ENCODE measurements around the gene LTBP1.

The LTBP1 gene

GRCh38 chr2:32902174-32902573 is 44.6 kb upstream of the LTBP1 start:
- TF ChIP-seq USF1 (IDR thresholded peaks at IDR 0.05): no peak
- TF ChIP-seq TEAD4 (IDR thresholded peaks at IDR 0.05): no peak
- no peak for TF ChIP-seq EP300 (IDR thresholded peaks at IDR 0.05; ENCODE audit: borderline replicate concordance)
- TF ChIP-seq EGR1 (IDR thresholded peaks at IDR 0.05): no peak
- TF ChIP-seq FOXM1 (IDR thresholded peaks at IDR 0.05; ENCODE audit: borderline replicate concordance, low read depth): no peak
- no peak for TF ChIP-seq CEBPB (IDR thresholded peaks at IDR 0.05)
- TF ChIP-seq NFIC (IDR thresholded peaks at IDR 0.05): no peak
- TF ChIP-seq TCF12 (IDR thresholded peaks at IDR 0.05; ENCODE audit: low read depth): no peak
- no peak for TF ChIP-seq TAF1 (IDR thresholded peaks at IDR 0.05; ENCODE audit: low read depth)
- TF ChIP-seq REST (IDR thresholded peaks at IDR 0.05; ENCODE audit: low read depth): no peak
- no peak for TF ChIP-seq RAD21 (IDR thresholded peaks at IDR 0.05; ENCODE audit: low read depth)
- TF ChIP-seq CREB1 (IDR thresholded peaks at IDR 0.05; ENCODE audit: low read depth): no peak
- no peak for TF ChIP-seq ZBTB7A (IDR thresholded peaks at IDR 0.05; ENCODE audit: low read depth)
- no peak for TF ChIP-seq YY1 (IDR thresholded peaks at IDR 0.05; ENCODE audit: low read depth)
- TF ChIP-seq MAX (IDR thresholded peaks at IDR 0.05): no peak

- no peak for TF ChIP-seq RAD21 (IDR thresholded peaks at IDR 0.05; ENCODE audit: low read depth)
- TF ChIP-seq FOXM1 (IDR thresholded peaks at IDR 0.05; ENCODE audit: borderline replicate concordance, low read depth): no peak
- TF ChIP-seq TEAD4 (IDR thresholded peaks at IDR 0.05): no peak
- no peak for TF ChIP-seq USF1 (IDR thresholded peaks at IDR 0.05)
- TF ChIP-seq NFIC (IDR thresholded peaks at IDR 0.05): no peak
These were observed 43.8 kb upstream of the LTBP1 start for GRCh38 chr2:32902986-32903385.

- TF ChIP-seq CEBPB (IDR thresholded peaks at IDR 0.05) (no peak), TEAD4 (IDR thresholded peaks at IDR 0.05) (no peak), RAD21 (IDR thresholded peaks at IDR 0.05; ENCODE audit: low read depth) (no peak), TAF1 (IDR thresholded peaks at IDR 0.05; ENCODE audit: low read depth) (no peak), EGR1 (IDR thresholded peaks at IDR 0.05) (no peak), CREB1 (IDR thresholded peaks at IDR 0.05; ENCODE audit: low read depth) (no peak), MAX (IDR thresholded peaks at IDR 0.05) (no peak), USF1 (IDR thresholded peaks at IDR 0.05) (no peak), REST (IDR thresholded peaks at IDR 0.05; ENCODE audit: low read depth) (no peak), TCF12 (IDR thresholded peaks at IDR 0.05; ENCODE audit: low read depth) (no peak), FOXM1 (IDR thresholded peaks at IDR 0.05; ENCODE audit: borderline replicate concordance, low read depth) (no peak), YY1 (IDR thresholded peaks at IDR 0.05; ENCODE audit: low read depth) (no peak), NFIC (IDR thresholded peaks at IDR 0.05) (no peak), EP300 (IDR thresholded peaks at IDR 0.05; ENCODE audit: borderline replicate concordance) (no peak), ZBTB7A (IDR thresholded peaks at IDR 0.05; ENCODE audit: low read depth) (no peak)
These were observed 42.7 kb upstream of the LTBP1 start for GRCh38 chr2:32904074-32904473.

- no peak for TF ChIP-seq YY1 (IDR thresholded peaks at IDR 0.05; ENCODE audit: low read depth)
- no peak for TF ChIP-seq TEAD4 (IDR thresholded peaks at IDR 0.05)
- TF ChIP-seq FOXM1 (IDR thresholded peaks at IDR 0.05; ENCODE audit: borderline replicate concordance, low read depth): no peak
- no peak for TF ChIP-seq CEBPB (IDR thresholded peaks at IDR 0.05)
- TF ChIP-seq REST (IDR thresholded peaks at IDR 0.05; ENCODE audit: low read depth): no peak
- TF ChIP-seq CREB1 (IDR thresholded peaks at IDR 0.05; ENCODE audit: low read depth): no peak
- TF ChIP-seq USF1 (IDR thresholded peaks at IDR 0.05): no peak
- no peak for TF ChIP-seq NFIC (IDR thresholded peaks at IDR 0.05)
- TF ChIP-seq TCF12 (IDR thresholded peaks at IDR 0.05; ENCODE audit: low read depth): no peak
- no peak for TF ChIP-seq TAF1 (IDR thresholded peaks at IDR 0.05; ENCODE audit: low read depth)
These were observed 42.0 kb upstream of the LTBP1 start for GRCh38 chr2:32904751-32905150.

Data from Ishikawa (cell line).